OCI-LY3 (cell line): Measurements from ENCODE around the gene TSPAN15.

Experiments used
- CTCF ChIP-seq: fragments of 200-600, 300-600 bp; sonication (generic); IDR thresholded peaks from 2 replicates; pipeline ENCODE4 v1.5.1; 2014; ENCODE audit warnings: antibody characterized with exemption, low read length, low read depth
- EZH2phosphoT487 ChIP-seq: fragments of 200-600 bp; shearing (Covaris generic); IDR thresholded peaks from 2 replicates; pipeline ENCODE4 v1.6.1; 2018; ENCODE audit warnings: antibody characterized with exemption, mixed run types, low read depth

- TF ChIP-seq CTCF (no peak), EZH2phosphoT487 (no peak)
These were observed 5.0 kb upstream of the TSPAN15 start for GRCh38 chr10:69446229-69446628.
